Hindlimb muscle (tissue), 1 donor: ENCODE results near the gene STK32B. TPM values are rescaled to one million over a fixed set of nuclear protein-coding genes. Genes with fewer than 3 reads are reported as not detected.
A peak's percentile ranks its signal among the peaks of the same experiment; 100 is the strongest.
"Not testable (repeated sequence)": the region's sequence is repeated elsewhere in the genome, so short reads cannot be mapped to it uniquely, and the experiment has no call there.

ENCODE experiments used
- DNase-seq: peaks from one replicate; pipeline ENCODE4 v3.0.0-alpha.2; 2013
- polyA plus RNA-seq: library from polyadenylated mRNA; unstranded; fragments of 120-200 nt; gene quantifications from one replicate; pipeline ENCODE4 v1.2.1, GENCODE V29; 2013; ENCODE audit not compliant: insufficient read length

STK32B gene
- polyA plus RNA-seq, 1 donor = 6.6 TPM

GRCh38 chr4:5212255-5213013 is 161.2 kb downstream of the STK32B start:
- no peak for DNase-seq

- no peak for DNase-seq
These were observed 161.9 kb downstream of the STK32B start for GRCh38 chr4:5213087-5213595.

- DNase-seq = no peak
These were observed 164.0 kb downstream of the STK32B start for GRCh38 chr4:5215321-5215720.

- no peak for DNase-seq
These were observed 166.1 kb downstream of the STK32B start for GRCh38 chr4:5217421-5217820.

- no peak for DNase-seq
These were observed 167.2 kb downstream of the STK32B start for GRCh38 chr4:5218376-5219069.

GRCh38 chr4:5220028-5220427 is 168.7 kb downstream of the STK32B start:
- DNase-seq = no peak

GRCh38 chr4:5222047-5222446 is 170.8 kb downstream of the STK32B start:
- DNase-seq = no peak

GRCh38 chr4:5222951-5223350 is 171.7 kb downstream of the STK32B start:
- DNase-seq = no peak

- DNase-seq = no peak
These were observed 173.1 kb downstream of the STK32B start for GRCh38 chr4:5224340-5224739.

- no peak for DNase-seq
These were observed 181.3 kb downstream of the STK32B start for GRCh38 chr4:5232549-5232948.

GRCh38 chr4:5237086-5237660 is 185.9 kb downstream of the STK32B start:
- no peak for DNase-seq

GRCh38 chr4:5238173-5238572 is 186.9 kb downstream of the STK32B start:
- DNase-seq = no peak

- not testable (repeated sequence) for DNase-seq
These were observed 195.8 kb downstream of the STK32B start for GRCh38 chr4:5247061-5247460.

- no peak for DNase-seq
These were observed 196.5 kb downstream of the STK32B start for GRCh38 chr4:5247735-5248134.

GRCh38 chr4:5249727-5250126 is 198.4 kb downstream of the STK32B start:
- DNase-seq = no peak

GRCh38 chr4:5250536-5250935 is 199.3 kb downstream of the STK32B start:
- not testable (repeated sequence) for DNase-seq

- no peak for DNase-seq
These were observed 205.1 kb downstream of the STK32B start for GRCh38 chr4:5256421-5256820.

GRCh38 chr4:5257086-5257485 is 205.8 kb downstream of the STK32B start:
- DNase-seq = no peak

GRCh38 chr4:5259471-5259870 is 208.2 kb downstream of the STK32B start:
- no peak for DNase-seq

GRCh38 chr4:5260121-5260520 is 208.8 kb downstream of the STK32B start:
- DNase-seq = no peak

- DNase-seq = no peak
These were observed 210.6 kb downstream of the STK32B start for GRCh38 chr4:5261866-5262265.

GRCh38 chr4:5266991-5267390 is 215.7 kb downstream of the STK32B start:
- DNase-seq = no peak

- peak; percentile 11 for DNase-seq
These were observed 216.1 kb downstream of the STK32B start for GRCh38 chr4:5267408-5267807.
